CD4-positive, alpha-beta T cell treated with Interleukin-6 for 4 hours (primary cell): ENCODE results near the gene EXOC6.

Source experiments
- DNase-seq: peaks from one replicate; pipeline ENCODE4 v3.0.0-alpha.2; 2020; ENCODE audit warnings: mixed read lengths

EXOC6 gene

GRCh38 chr10:93067443-93068365 is 219.4 kb downstream of the EXOC6 start:
- DNase-seq, result no peak

- DNase-seq, result no peak
Observed at GRCh38 chr10:93068411-93069244, 220.3 kb downstream of the EXOC6 start.

- no peak for DNase-seq
Observed at GRCh38 chr10:93069245-93069561, 220.9 kb downstream of the EXOC6 start.

- no peak for DNase-seq
Observed at GRCh38 chr10:93070378-93071176, 222.3 kb downstream of the EXOC6 start.

GRCh38 chr10:93071177-93071472 is 222.8 kb downstream of the EXOC6 start:
- DNase-seq, result no peak

- DNase-seq, result no peak
Observed at GRCh38 chr10:93071674-93072224, 223.4 kb downstream of the EXOC6 start.

- DNase-seq, result no peak
Observed at GRCh38 chr10:93072225-93072712, 223.9 kb downstream of the EXOC6 start.

- no peak for DNase-seq
Observed at GRCh38 chr10:93072713-93073538, 224.6 kb downstream of the EXOC6 start.

- DNase-seq, result no peak
Observed at GRCh38 chr10:93073539-93074146, 225.3 kb downstream of the EXOC6 start, which contains the start of gene CYP26A1. TSS of gene CYP26A1 (plus strand) at chr10:93073893. CDS start at chr10:93073935, 42 bp downstream.

- no peak for DNase-seq
Observed at GRCh38 chr10:93074147-93074596, 225.9 kb downstream of the EXOC6 start.

GRCh38 chr10:93074597-93075368 is 226.5 kb downstream of the EXOC6 start:
- DNase-seq, result no peak

- DNase-seq, result no peak
Observed at GRCh38 chr10:93075369-93076221, 227.3 kb downstream of the EXOC6 start.

- no peak for DNase-seq
Observed at GRCh38 chr10:93076871-93077270, 228.6 kb downstream of the EXOC6 start.

GRCh38 chr10:93077860-93078337 is 229.6 kb downstream of the EXOC6 start:
- no peak for DNase-seq

- no peak for DNase-seq
Observed at GRCh38 chr10:93079663-93080349, 231.5 kb downstream of the EXOC6 start.

- peak; percentile 55 for DNase-seq
Observed at GRCh38 chr10:93080350-93081046, 232.2 kb downstream of the EXOC6 start.

GRCh38 chr10:93081318-93081717 is 233.0 kb downstream of the EXOC6 start:
- no peak for DNase-seq

GRCh38 chr10:93081834-93082233 is 233.5 kb downstream of the EXOC6 start:
- no peak for DNase-seq
